Stimulated activated CD4-positive, alpha-beta T cell treated with anti-CD3 and anti-CD28 coated beads, Interleukin-1b, Interleukin-23, amount 100 ng/mL, for 48 hours (primary cell): ENCODE measurements around the gene TIA1.
"Not testable (repeated sequence)": the region's sequence is repeated elsewhere in the genome, so short reads cannot be mapped to it uniquely, and the experiment has no call there.

Source experiments
- DNase-seq: peaks from one replicate; pipeline ENCODE4 v3.0.0-alpha.2; 2020

TIA1 gene, protein sequence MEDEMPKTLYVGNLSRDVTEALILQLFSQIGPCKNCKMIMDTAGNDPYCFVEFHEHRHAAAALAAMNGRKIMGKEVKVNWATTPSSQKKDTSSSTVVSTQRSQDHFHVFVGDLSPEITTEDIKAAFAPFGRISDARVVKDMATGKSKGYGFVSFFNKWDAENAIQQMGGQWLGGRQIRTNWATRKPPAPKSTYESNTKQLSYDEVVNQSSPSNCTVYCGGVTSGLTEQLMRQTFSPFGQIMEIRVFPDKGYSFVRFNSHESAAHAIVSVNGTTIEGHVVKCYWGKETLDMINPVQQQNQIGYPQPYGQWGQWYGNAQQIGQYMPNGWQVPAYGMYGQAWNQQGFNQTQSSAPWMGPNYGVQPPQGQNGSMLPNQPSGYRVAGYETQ

GRCh38 chr2:70248181-70248847 is at the start of gene TIA1:
Gene TIA1 (minus strand): TSS chr2:70248628. CDS start chr2:70248430, 198 bp downstream.
- DNase-seq, result peak; percentile 99

- not testable (repeated sequence) for DNase-seq
Measured at GRCh38 chr2:70297828-70298227, 49.4 kb upstream of the TIA1 start.

- DNase-seq, result no peak
Measured at GRCh38 chr2:70283500-70284191, 35.2 kb upstream of the TIA1 start.

DNA sequence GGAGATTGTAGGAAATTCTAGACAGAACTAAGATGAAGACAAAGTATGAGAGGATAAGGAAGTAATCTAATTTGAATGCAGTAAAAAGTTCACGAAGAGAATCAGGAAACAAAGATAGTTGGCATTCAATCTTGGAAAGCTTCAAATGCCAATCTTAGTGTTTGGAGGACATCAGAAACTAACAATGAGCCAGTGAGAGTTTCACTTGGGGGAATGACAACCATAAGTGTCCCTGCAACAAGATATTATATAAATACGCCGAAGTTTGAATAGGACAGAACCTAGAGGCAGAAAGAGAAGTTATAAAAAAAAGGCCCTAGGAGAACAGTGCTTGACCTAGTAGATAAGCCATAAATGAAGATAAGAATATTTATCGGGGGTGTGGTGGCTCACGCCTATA is 34.0 kb upstream of the TIA1 start:
- DNase-seq, result no peak

DNA sequence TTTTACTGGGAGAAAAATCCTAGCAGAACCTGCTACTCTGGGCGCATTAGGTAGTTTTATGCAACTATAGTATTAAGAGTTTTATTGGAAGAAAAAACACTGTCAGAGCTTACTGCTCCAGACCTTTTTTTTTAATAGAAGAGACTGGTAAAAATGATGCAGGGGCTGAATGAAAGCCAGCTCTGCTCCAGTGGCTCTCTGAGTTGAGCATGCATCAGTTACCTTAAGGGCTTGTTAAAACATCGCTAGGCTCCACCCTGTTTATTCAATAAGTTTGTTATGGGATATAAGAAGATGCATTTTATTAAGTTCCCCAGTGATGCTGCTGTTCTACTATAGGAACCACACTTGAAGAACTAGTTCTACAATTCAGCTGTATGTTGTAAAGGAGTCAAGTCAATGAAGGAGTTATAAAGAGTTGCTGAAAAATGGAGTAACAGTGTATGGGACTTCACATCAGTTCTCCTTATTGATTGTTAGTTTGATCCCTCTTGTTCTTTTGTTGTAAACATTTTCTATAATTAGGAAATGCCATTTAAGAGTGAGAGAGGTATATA is 31.9 kb upstream of the TIA1 start:
- DNase-seq, result no peak

DNA sequence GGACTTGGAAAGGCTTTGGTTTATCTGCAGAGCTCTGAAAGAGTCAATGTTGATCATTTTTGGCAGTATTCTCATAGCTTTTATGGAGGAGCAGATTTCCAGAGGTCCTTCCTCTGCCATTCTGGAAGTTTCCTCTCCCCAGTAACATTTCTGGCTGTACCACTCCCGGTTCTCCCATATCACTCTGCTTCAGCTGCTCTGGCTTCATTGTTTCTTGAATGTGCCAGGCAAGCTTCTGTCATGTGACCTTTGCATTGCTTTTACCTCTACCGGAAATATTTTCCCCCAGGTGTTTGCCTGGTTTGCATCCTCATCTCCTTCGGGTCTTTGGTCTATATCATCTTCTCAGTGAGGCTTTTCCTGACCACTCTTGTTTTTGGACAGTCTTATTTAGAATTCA is 21.9 kb upstream of the TIA1 start:
- no peak for DNase-seq

DNA sequence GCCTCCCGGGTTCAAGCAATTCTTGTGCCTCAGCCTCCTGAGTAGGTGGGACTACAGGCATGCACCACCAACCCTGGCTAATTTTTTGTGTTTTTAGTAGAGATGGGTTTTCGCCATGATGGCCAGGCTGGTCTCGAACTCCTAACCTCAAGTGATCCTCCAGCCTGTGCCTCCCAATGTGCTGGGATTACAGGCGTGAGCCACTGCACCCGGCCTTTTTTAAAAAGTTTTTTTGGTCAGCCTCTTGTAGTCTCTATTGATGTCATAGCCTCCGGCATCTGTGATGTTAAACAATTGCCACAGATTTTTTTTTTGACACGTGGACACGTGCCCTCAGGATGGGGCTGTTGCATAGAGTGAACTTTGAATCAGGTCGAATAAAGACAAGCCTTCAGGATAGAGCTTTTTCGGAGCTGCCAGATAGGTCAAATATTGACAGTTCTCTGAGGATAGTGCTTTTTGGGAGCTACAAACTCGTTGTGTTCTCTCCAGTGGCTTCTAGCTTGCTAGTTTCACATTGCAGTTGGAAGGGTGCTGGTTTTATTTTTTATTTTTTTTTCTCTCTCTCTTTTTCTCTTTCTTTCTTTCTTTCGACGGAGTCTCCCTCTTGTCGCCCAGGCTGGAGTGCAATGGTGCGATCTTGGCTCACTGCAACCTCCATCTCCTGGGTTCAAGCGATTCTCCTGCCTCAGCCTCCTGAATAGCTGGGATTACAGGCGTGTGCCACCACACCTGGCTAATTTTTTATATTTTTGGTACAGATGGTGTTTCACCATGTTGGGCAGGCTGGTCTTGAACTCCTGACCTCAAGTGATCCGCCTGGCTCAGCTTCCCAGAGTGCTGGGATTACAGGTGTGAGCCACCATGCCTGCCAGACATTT is 21.2 kb upstream of the TIA1 start:
- DNase-seq, result not testable (repeated sequence)

DNA sequence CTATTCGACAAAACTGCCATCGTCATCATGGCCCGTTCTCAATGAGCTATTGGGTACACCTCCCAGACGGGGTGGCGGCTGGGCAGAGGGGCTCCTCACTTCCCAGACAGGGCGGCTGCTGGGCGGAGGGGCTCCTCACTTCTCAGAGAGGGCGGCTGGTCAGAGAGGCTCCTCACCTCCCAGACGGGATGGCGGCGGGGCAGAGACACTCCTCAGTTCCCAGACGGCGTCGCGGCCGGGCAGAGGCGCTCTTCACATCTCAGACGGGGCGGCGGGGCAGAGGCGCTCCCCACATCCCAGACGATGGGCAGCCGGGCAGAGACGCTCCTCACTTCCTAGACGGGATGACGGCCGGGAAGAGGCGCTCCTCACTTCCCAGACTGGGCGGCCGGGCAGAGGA is 18.5 kb upstream of the TIA1 start:
- not testable (repeated sequence) for DNase-seq

GRCh38 chr2:70261501-70261900 is 13.1 kb upstream of the TIA1 start:
- DNase-seq, result no peak

DNA sequence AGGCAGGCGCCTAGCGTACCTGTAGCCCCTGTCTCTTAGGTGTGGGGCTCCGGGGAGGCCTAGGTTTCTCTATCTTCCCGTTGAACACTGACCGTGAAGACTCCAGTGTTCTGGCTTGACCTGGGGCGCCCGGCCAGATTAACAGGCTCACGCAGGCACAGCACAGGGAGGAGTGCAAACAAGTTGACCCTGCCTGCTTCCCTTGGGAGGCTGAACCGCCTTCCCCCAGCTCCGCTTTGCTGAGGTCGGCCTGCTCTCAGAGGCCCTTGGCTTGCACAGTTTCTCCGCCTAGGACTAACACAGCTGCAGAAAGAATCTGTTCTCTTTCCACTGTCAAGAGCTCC is 10.1 kb upstream of the TIA1 start:
- no peak for DNase-seq

GRCh38 chr2:70255637-70256314 is 7.3 kb upstream of the TIA1 start:
- no peak for DNase-seq

DNA sequence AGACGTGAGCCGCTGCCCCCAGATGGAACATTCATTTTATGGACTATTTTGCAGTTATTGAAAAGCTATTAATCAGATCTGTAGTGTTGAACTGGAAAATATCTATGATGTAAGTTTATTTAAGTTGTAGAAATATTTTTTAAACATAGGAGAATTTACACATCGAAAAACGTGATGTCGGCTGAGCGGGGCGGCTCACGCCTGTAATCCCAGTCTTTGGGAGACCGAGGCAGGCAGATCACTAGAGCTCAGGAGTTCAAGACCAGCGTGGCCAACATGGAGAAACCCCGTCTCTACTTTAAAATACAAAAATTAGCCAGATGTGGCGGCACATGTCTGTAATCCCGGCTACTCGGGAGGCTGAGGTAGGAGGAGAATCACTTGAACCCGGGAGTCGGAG is 2.0 kb upstream of the TIA1 start:
- no peak for DNase-seq

DNA sequence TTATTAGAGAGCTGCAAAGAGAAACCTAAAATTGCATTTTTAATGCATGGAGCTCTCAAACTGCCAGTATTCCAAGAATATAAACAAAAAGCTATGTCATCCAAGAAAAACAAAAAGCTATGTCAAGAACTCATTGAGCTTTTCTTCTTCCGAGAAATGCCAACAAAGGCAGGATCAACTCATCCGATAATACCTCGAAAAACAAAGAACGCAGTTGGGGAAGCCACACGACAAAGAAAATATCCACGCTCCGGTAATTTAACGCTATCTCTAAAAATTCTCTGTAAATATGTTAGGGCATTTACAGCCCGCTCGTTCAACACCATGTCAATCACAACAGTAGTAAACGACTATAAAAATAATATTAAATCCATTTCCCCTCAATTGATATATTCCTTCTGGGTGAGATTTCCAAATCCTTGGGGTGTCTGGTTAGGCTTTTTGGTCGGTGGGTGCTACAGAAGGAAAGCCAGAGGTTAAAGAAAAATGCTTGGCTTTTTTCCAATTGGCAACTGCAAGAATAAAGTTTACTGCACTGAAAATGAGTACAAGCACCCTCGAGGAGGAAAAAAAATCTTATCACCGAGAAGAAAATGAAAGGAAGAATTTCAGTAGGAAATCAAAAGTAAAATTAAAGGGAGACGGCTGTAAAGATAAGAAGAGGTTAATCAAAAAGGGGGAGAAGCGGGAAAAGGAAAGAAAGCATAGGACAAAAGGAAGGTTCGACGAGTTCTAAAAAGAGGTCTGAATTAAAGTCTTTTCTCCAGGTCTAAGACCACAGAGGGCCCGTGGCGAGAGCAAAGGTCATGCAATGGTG is 856 bp downstream of the TIA1 start:
- DNase-seq, result no peak

- no peak for DNase-seq
Measured at GRCh38 chr2:70243806-70244584, 4.4 kb downstream of the TIA1 start.

DNA sequence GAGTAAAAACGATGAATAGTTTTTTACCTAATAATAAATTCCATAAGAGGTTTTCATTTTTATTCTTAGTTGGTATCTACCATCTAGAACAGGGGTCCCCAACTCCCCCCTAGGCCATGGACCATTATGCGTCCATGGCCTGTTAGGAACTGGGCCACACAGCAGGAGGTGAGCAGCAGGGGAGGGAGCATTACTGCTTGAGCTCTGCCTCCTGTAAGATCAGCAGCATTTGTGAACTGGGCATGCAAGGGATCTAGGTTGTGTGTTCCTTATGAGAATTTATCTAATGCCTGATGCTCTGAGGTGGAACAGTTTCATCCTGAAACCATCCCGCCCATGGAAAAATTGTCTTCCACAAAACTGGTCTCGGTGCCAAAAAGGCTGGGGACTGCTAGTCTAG is 5.9 kb downstream of the TIA1 start:
- no peak for DNase-seq

DNA sequence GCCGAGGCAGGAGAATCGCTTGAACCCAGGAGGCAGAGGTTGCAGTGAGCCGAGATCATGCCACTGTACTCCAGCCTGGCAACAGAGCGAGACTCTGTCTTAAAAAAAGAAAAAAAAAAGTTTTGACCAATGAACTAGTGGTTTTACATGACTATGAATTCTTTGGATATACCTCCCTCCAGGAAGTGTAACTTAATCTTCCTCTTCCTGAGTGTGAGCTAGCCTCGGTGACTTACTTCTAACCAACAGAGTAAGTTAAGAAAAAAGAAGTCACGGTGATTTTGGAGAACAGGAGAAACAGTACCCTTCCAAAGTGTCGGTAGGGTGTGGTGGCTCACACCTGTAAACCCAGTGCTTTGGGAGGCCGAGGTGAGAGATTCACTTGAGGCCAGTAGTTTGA is 7.1 kb downstream of the TIA1 start:
- DNase-seq, result no peak

DNA sequence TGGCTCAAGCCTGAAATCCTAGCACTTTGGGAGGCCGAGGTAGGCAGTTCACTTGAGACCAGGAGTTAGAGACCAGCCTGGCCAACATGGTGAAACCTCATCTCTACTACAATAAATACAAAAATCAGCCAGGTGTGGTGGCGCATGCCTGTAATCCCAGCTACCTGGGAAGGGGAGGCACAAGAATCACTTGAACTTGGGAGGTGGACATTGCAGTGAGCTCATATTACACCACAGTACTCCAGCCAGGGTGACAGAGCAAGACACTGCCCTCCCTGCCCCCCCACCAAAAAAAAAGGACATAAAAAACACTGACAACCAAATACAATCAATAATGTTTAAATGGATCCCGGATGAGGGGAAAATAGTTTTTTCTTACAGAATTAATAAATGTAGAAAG is 7.8 kb downstream of the TIA1 start:
- no peak for DNase-seq

DNA sequence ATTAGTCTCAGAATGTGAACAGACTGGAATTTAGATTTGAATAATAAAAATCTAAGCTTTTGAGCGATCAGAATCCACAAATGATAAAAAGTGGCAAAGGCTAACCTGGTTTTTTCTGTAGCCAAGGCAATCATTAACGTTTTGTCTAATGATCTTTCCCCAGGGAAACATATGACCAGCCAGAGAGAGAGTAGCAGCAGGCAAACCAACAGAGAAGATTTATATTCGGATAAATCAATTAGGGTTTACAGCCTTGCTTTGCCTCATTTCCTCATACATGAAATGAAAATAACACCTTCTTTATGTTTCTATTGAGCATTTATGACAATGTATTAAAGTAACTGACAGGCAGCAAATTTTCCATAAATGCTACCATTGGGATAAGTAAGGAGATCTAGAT is 14.5 kb downstream of the TIA1 start:
- DNase-seq, result no peak

DNA sequence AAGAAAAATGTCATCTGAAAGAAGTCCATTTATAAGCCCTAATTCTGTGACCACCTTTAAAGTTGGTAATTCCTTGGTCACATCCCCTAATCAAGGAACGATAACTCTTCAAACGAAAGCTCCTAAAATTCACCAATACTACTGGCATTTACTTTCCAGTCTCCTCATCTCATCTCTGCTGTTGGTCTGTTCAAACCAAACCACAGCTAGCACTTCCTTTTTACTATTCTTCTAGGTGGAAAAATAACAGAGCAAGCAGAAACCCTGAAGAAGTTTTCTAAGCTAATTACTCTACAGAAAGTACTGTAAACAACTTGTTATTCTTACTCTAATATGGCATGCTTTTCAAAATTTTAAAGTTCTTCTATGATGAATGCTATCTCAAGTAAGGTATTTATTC is 21.6 kb downstream of the TIA1 start:
- DNase-seq, result no peak

GRCh38 chr2:70223305-70223704 is 25.1 kb downstream of the TIA1 start:
- not testable (repeated sequence) for DNase-seq
